Hematopoietic multipotent progenitor cell treated with erythropoietin and hydrocortisone succinate and interleukin-3 and kit ligand, for 17 days (in vitro differentiated cells): ENCODE results near the gene REN.
A peak's percentile ranks its signal among the peaks of the same experiment; 100 is the strongest.

Experiments
- DNase-seq: peaks from one replicate; pipeline ENCODE4 v3.0.0-alpha.2; 2015; ENCODE audit warnings: low spot score

Gene REN

DNA sequence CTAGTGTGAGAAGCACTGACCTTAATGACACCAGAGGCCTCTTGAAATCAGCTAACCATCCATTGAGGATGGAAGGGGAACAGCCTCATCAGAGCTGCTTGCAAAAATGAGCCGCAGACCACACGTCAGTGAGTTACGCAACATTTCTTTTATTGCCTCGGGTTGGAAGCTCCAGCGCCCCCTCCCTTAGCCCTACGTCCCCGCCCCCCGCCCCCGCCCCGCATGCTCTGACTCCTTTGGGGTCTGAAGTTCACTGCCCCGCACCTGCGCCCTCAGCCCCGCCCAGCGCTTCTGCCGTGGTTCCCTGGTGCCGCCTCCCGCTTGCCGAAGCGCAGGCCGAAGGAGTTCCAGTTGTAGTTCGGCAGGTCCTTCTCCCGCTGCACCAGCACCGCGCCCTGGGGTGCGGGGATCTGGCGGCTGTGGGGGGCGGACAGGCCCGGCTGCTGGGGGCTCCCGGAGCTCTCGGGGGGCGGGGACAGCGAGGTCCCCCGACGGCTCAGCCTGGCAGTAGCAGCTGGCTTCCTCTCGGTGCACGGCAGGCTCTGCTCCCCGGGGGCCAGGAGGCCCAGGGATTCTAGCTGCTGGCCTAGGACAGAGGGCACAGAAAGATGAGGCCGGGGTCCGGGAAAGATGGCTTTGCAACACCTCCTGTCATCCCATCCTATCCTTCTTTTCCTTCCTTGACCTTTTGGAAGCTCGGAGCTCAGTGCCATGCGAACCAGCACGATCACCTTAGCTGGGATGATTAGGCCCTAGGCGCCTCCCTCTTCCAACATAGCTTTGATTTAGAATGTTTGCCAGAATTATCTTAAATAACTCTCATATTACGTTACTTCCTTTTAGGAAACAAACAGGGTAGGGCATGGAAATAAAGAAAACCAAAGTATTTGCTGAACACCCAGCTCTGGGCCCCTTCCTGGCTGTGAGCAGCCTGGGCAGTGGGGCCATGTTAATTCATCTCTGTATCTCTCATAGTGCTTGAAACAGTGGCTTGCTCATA is 24.4 kb upstream of the REN start:
- DNase-seq, result no peak

DNA sequence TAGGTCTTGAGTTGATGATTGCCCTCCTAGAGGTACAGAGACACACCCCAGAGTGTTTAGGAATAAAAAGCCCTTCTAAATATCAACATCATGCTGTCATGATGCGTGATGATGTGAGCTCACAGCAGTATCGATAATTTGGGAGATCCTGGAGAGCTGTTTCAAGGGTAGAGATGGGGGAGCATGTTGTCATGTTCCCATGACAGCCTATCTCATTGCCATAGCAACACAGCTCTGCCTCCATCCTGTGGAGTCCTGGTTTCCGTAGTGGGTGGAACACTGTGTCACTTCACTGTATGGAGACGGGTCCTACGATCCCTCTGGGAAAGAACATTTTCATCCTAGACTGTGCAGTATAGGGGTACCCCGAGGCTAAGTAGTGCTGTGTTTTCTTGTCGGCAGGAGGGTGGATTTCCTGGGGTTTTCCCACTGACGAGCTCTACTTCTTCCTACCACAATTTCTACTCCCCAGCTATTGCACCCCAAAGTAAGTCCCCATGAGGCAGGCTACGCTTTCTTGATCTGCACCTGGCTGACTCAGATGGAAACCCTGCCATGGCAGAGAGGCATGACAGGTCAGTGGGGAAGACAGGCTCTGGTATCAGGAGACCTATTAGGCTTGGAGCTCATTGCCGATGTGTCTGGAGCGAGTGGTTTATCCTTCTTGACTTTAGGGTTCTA is 23.0 kb upstream of the REN start:
- DNase-seq, result no peak

DNA sequence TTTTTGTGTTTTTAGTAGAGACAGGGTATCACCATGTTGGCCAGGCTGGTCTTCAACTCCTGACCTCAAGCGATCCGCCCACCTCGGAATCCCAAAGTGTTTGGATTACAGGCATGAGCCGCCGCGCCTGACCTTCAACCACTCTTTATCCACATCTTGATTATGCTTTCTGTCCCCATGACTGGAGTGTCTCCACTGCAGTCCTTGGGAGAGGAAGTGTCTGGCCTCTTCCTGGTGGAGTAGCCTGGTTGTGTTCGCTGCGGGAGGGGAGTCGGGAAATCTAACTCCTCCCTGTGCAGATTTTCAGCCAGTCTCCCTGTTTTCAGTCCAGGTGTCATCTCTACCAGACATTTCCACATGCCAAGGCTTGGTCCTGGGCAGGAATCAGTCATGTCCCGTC is 20.5 kb upstream of the REN start:
- DNase-seq, result no peak

DNA sequence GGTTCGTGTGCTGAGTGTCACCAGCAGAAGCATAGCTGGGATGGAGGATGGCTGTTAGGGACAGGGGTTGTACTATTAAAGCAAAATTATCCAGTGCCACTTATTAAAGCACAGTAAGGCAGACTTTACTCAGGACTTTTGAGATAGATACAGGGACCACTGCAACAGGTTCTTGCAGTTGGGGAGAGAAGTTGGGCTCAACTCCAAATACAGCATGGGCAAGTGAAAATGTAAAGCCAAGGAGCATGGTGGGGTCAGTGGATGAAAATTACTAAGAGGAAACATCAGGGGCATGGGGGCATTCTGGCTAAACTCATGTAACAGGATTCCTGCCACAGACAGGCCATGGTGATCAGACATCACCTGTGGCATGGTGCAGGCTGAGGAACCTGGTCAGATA is 15.0 kb upstream of the REN start:
- no peak for DNase-seq

DNA sequence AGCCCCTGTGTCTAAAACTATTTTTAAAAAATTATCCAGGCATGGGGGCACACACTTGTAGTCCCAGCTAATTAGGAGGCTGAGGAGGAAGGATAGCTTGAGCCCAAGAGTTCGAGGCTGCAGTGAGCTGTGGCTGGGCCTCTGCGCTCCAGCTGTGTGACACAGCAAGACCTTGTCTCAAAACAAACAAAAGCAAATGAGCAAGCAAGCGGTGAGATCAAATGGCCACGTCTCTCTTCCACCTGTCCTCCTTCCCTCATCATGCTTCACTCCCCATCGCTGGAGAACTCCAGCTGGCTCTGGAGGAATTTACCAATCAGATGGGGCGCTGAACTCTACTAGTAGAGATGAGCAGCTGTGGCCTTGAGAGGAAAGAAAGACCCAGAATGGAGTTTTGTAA is 14.0 kb upstream of the REN start:
- no peak for DNase-seq

- DNase-seq, result no peak
These were observed 12.5 kb upstream of the REN start for GRCh38 chr1:204178487-204179281.

- DNase-seq, result no peak
These were observed 11.0 kb upstream of the REN start for GRCh38 chr1:204177133-204177532.

DNA sequence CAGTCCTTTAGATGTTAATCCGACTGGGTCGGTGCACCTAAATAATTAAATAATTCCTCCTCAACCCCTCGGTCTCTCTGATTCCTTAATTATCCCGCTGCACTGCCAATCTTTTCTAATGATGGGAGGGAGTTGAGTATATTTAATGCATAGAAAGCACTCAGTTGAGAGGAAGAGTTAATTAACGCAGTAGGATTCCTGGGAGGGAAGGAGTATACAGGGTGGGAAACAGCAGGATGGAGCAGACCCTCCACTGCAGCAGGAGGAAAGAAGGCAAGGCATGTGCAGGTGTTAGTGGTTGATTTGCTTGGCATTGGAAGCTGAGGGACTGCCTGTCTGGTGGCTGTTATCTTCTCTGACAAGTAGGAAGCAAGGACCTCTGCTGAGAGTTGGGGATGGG is 9.9 kb upstream of the REN start:
- no peak for DNase-seq

GRCh38 chr1:204174958-204175357 is 8.8 kb upstream of the REN start:
- no peak for DNase-seq

- no peak for DNase-seq
These were observed 6.4 kb upstream of the REN start for GRCh38 chr1:204172404-204173029.

DNA sequence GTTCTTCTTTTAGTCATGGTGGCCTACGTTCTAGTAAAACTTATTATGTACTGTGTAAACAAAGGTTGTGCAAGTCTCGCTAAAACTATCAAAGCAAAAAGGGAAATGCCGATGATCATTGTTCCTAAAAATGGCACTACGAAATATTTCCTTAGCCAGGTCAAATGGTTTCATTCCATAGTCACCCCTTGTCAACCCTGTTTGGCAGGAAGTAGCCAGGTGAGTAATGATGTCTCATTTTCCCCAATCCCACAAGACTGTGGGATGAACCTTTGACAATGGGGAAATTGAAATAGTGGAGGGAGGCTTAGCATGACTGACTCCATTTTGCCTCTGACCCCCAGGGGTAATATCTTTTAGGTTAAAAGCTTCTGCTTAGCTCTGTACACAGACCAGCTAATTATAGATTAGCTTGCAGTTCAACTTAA is 5.6 kb upstream of the REN start:
- DNase-seq, result no peak

- no peak for DNase-seq
These were observed 4.5 kb upstream of the REN start for GRCh38 chr1:204170494-204171155.

DNA sequence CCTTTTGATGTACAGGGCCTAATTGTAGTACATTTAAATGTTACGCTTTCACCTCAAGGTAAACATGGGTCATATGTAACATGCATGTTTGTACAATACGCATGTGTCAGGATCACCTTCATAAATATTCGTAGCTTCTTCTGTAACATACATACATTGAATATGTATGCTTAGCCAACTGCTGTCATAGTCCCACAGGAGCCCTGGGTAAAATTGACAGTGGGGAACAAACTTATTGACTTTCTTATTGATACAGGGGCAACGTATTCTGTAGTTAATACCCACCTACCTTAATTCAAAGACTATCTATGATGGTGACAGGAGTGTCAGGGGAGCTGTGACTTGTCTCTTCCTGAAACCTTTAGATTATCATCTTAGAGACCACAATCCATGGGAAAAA is 3.7 kb upstream of the REN start:
- DNase-seq, result no peak

GRCh38 chr1:204167730-204168129 is 1.6 kb upstream of the REN start:
- DNase-seq, result no peak

DNA sequence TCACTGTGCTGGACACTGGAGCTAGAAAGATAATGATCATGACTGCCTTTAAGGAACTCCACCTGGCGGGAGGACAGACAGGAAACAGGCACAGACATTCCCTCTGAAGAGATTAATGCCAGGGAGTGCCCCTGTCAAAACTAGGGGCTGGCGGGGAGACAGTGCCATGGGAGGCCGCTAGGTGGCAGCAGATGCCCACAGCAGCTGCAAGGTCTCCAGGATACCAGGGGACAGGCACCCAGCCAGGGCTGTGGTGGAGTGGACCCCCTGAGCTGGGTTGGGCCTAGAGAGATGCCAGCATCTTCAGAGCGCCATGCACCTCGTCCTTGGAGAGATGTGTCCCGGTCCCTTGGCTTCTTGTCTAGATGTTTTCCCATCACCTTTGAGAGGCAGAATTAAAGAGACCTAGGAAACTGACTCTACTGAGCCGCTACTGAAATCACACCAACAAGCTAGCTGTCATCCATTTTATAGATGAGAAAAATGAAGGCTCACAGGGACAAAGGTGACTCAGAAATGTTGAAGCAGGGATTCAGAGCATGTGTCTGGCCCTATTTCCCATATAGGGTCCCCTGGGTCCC is 3.6 kb downstream of the REN start:
- DNase-seq, result peak; percentile 66

DNA sequence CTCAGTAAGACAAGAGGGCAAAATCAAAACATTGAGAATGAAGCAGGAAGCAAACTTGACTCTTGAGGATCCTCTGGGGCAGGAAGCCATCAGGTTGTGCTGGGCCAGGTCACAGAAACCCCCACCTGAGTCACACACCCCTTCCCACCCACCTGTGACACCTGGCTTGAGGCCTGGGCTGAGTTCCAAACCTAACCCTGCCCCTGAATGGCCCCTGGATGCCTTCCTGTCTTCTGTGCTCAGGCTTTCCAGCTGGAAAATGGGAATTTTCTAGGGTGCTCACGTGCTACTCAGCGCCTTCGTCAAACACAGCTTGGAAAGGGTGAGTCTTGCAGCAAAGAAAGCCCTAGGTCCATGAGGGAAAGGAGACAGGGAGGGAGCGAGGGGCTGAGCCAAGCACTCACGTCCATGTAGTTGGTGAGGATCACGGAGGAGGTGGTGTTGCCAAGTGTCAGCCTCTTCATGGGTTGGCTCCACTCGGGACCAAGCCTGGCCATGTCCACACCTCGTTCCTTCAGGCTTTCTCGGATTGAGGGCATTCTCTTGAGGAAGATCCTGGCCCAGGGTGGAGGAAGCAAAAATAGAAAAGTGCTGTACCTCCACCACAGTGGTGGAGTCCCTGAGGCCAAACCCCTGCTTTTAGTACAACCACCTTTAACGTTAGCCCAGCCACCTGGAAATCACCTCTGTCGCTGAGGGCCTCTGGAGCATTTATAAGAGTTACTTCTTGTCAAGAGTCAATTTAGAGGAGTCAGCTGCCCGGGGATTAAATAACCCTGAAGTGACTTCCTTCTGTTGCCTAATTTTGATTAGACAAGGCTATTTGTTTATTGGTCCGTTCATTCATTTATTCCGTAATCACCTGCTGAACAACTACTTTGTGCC is 4.3 kb downstream of the REN start:
- no peak for DNase-seq

- DNase-seq, result no peak
These were observed 8.2 kb downstream of the REN start for GRCh38 chr1:204157962-204158361.

- no peak for DNase-seq
These were observed 10.3 kb downstream of the REN start for GRCh38 chr1:204155881-204156280.

DNA sequence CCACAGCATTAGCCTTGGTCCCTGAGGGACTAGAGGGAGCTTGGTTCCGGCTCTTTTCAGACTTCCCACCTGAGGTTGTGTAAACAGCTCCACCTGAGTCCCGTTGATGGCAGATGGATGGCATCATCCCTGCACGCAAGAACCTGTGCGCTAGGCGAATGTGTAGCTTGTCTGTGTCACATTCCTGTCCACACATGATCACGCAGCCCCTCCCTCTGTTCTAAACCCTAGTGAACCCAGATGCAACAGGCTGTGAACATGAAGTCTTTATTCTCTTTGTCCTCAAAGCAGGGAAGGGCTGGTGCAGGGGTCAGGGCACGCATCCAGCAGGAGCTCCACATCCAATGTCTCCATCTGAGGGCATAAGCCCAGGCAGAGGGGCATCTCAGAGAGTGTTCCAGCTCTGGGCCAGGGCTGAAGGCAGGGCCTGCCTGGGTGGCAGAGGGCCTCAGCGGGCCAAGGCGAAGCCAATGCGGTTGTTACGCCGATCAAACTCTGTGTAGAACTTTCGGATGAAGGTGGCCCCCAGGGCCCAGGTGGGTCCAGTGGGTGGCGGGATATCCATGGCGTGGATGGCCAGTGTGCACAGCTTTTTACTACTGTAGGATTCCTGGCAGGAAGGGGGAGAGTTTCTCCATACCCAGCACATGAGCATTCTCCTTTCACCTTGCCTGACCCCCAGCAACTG is 11.4 kb downstream of the REN start:
- DNase-seq, result no peak

DNA sequence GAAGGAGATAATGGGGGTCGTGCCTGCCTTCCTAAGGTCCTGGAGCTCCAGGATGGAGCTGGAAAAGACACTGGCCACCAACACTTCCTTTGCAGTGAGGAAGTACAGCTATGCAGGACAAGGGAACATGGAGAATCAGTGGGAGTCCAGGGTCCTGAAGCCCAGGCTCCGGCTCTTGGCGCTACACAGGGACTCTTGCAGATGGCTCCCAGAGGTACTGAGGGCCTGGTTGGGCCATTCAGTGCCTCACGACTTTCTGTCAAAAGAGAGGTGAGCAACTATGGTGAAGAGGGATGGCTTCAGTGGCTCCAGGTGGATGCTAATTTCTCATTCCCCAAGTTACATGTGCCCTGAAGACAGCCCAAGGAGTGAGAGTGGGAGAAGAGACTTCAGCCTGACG is 12.5 kb downstream of the REN start:
- DNase-seq, result no peak
